ENCODE measurements around the gene DDO. TPM values are rescaled to one million over a fixed set of nuclear protein-coding genes. Genes with fewer than 3 reads are reported as not detected.

The DDO gene
- total RNA-seq, 1 donor from 2014 or later, result not detected

GRCh38 chr6:110345025-110345424, 70.3 kb downstream of the DDO start:
- Mint-ChIP-seq H3K4me1 (ENCODE audit: low read depth) (no peaks in the 10 kb centered on the region), H3K27ac (no peak overlapping the region), H3K9me3 (no peaks in the 10 kb centered on the region), H3K4me3 (no peak overlapping the region), H3K36me3 (ENCODE audit: low read depth) (no peaks in the 10 kb centered on the region), H3K27me3 (ENCODE audit: insufficient read depth) (peaks cover 5% of the 10 kb centered on the region)
- intact Hi-C loops (cut with micrococcal nuclease), result no loop called here
- no peak for DNase-seq (ENCODE audit: low spot score)

DNA sequence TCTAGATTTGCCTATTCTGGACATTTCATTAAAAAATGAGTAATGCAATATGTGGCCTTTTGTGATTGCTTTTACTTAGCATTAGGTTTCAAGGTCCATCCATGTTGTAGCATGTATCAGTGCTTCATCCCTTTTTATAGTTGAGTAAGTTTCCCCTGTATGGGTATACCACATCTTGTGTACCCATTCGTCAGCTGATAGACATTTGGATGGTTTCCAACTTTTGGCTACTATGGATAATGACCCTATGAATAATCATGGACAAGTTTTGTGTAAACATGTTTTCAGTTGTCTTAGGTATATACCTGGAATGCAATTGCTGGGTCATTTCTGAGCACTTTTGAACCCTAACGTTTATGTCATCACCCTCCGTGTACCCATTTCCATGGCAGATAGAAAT, 72.6 kb downstream of the DDO start:
- Mint-ChIP-seq H3K9me3 (no peaks in the 10 kb centered on the region), H3K27ac (no peak overlapping the region), H3K4me1 (ENCODE audit: low read depth) (no peaks in the 10 kb centered on the region), H3K27me3 (ENCODE audit: insufficient read depth) (peaks cover 6% of the 10 kb centered on the region), H3K4me3 (no peak overlapping the region), H3K36me3 (ENCODE audit: low read depth) (no peaks in the 10 kb centered on the region)
- no peak for DNase-seq (ENCODE audit: low spot score)
- intact Hi-C loops (cut with micrococcal nuclease), result no loop called here

Other genes with a start within 250 kb of the DDO start
- gene WASF1, start 235.9 kb downstream of the DDO start, total RNA-seq, result 2.0 and 2.3 TPM in 2 replicates
- 22.9 and 30.0 TPM in 2 replicates for gene CDC40, start 235.1 kb downstream of the DDO start, total RNA-seq
- gene METTL24, start 57.2 kb downstream of the DDO start, total RNA-seq, result not detected in 2 replicates
- not detected in 2 replicates for gene SLC22A16, start 61.0 kb upstream of the DDO start, total RNA-seq